Measurements from ENCODE around the gene BRD3OS.
A peak's percentile ranks its signal among the peaks of the same experiment; 100 is the strongest.
"Not testable (repeated sequence)": the region's sequence is repeated elsewhere in the genome, so short reads cannot be mapped to it uniquely, and the experiment has no call there.

The BRD3OS gene

DNA sequence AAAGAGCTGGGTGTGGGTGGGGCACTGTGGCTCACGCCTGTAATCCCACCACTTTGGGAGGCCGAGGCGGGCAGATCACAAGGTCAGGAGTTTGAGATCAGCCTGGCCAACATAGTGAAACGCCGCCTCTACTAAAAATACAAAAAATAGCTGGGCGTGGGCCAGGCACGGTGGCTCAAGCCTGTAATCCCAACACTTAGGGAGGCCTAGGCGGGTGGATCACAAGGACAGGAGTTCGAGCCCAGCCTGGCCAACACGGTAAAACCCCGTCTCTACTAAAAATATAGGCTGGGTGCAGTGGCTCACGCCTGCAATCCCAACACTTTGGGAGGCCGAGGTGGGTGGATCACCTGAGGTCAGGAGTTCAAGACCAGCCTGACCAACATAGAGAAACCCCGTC lies 36.5 kb upstream of the BRD3OS start:
- not testable (repeated sequence) for DNase-seq (ENCODE audit: low spot score)

DNA sequence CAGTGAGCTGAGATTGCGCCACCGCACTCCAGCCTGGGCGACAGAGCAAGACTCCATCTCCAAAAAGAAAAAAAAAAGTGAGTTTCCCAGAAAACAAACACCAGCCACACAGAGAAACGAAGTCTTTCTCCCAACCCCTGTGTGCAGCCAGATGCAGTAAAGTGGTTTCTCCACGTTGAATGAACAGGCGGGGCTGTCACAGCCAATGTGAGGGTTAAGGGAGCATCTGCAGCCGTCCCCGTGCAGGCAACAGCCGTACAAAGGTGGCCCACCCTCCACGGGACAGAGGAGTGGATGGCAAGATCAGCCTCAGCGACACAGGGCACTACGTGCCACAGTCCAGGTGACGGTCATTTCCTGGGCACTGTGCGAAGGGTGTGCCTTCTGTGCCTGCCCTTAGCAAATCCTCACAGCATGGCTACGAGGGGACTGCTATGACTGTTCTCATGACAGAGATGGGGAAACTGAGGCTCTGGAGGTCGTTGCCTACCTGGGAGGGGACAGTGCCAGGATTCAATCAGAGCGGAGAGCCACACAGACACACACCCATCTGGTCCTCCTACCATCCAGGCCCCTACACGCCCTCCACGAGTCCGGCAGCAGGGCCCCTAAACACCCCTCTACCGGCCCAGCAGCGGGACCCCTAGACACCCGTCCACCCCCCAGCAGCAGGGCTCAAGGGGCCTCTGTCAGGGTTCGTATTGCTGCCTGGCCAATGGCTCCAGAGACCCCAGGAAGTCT lies 35.5 kb upstream of the BRD3OS start:
- DNase-seq (ENCODE audit: low spot score), result no peak

DNA sequence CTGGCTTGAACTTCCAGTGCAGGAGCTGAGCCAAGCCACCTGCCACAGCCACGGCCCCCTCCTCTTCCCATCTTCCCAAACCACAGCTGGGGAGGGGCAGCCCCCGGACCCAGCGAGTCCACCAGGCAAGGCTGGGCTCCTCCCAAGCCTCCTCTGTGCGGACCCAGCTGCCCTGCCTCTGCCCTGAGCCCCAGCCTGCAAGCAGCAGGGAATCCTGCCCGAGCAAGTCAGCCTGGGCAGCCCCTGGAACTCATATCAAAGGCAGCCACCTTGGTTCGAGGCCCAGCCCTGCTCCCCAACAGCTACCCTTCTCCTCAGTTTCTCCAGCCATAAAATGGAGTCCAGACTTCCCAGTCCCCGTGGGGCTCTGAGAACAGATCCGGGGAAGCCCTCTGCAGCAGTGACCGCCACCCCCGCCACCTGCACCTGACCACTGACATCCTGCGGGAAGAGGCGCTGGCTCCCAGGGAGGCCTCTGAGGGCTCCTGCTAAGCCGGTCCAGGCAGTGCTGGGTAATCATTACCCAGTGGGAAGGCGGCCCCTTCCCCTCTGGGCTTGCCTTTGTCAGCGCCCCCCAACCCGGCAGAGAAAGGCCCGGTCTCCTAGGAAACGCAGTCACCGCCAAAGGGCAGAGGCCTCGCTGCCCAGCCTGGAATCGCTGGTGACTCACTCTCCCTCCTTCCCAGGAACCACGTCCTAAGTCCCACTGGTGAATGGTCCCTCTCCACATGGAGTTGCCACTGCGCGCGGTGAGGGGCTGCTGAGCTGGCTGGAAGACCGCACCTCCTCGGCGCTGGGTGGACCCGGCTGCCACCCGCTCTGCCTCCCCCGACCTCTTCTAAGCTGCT lies 34.7 kb upstream of the BRD3OS start:
- peak; percentile 94 for DNase-seq (ENCODE audit: low spot score)

- DNase-seq (ENCODE audit: low spot score), result peak; percentile 35
Measured at GRCh38 chr9:133991214-133991921, 33.9 kb upstream of the BRD3OS start.

DNA sequence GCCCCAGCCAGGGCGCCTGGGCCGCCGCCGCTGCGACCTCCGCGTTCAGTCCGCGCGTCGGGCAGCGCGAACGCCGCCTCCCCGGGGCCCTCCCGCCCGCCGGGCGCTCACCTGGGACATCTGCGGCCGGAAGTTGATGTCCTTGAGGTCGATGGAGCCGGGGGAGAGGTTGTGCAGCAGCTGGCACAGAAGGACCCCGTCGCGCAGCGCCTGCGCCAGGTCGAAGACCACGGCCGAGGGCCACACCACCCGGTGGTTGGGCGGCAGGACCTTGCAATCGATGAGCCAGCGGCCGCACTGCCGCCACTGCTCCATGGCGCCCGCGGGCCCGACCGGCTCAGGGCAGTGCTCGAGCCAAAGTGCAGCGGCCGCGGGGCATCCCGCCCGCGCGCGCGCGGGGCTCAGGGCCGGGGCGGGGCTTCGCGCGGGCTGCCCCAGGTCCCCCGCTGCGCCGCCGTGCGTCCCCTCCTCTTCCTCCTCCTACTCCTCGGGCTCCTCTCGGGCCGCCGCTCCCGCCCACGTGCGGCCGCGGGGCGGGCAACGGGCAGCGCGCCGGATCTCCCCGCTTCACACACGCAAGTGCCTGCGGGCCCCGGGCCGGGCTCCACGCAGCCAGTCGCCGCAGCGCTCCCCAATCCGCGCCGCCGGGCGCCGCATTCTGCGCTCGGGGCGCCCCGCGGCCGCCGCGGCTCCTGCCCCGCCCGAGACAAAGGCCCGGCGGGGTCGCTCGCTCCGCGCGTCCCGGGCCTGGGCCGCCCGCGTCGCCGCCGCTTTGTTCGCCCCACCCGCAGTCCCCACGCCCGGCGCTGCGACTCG lies 33.1 kb upstream of the BRD3OS start, which contains the start of gene VAV2:
TSS of gene VAV2 (minus strand) at position 361 of the 816 bp plus-strand sequence. CDS start at position 315, 46 bp downstream.
- DNase-seq (ENCODE audit: low spot score), result peak; percentile 84

DNA sequence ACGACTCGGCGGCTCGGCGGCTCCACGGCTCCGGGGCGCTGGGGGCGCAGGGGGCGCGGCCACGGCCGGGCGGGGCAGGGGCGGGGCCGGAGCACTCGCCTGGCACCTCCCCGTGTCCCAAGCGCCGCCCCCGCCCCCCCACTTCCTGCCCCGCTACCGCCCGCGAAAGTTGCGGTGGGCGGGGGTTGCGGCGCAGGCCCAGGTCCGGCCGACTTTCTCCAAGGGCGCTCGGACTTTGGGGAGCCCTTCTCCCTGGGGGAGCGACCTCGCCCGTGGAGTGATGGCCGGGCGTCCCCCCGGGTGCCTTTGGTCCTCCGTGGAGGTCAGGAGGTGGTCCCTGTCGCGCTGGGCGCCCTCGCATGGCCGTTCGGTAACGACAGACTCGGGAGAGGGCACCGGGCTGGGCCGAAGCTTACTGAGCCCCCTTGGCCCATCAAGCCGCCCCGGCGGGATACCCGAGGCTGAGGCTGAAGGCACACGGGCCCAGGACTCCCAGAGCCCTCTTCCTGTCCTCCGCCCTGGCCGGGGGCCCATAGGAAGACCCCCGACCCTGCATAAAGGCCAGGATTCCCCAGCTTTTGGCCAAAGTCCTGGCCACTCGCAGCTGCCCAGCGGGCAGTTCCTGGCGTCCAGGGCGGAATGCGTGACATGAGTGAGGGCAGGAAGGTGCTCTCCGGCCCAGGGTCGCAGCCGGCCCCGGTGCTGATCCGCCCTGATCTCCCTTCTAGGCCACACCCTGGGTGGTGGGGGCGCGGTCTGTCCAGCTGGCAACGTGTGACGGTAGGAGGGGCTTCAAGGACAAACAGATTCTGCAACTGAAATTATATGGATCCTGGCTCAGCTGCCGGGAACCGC lies 32.3 kb upstream of the BRD3OS start:
- DNase-seq (ENCODE audit: low spot score), result peak; percentile 95

- no peak for DNase-seq (ENCODE audit: low spot score)
Measured at GRCh38 chr9:133993635-133994253, 31.5 kb upstream of the BRD3OS start.

GRCh38 chr9:133994353-133995011 lies 30.8 kb upstream of the BRD3OS start:
- DNase-seq (ENCODE audit: low spot score), result peak; percentile 80

- peak; percentile 74 for DNase-seq (ENCODE audit: low spot score)
Measured at GRCh38 chr9:133995012-133995896, 30.0 kb upstream of the BRD3OS start.

DNA sequence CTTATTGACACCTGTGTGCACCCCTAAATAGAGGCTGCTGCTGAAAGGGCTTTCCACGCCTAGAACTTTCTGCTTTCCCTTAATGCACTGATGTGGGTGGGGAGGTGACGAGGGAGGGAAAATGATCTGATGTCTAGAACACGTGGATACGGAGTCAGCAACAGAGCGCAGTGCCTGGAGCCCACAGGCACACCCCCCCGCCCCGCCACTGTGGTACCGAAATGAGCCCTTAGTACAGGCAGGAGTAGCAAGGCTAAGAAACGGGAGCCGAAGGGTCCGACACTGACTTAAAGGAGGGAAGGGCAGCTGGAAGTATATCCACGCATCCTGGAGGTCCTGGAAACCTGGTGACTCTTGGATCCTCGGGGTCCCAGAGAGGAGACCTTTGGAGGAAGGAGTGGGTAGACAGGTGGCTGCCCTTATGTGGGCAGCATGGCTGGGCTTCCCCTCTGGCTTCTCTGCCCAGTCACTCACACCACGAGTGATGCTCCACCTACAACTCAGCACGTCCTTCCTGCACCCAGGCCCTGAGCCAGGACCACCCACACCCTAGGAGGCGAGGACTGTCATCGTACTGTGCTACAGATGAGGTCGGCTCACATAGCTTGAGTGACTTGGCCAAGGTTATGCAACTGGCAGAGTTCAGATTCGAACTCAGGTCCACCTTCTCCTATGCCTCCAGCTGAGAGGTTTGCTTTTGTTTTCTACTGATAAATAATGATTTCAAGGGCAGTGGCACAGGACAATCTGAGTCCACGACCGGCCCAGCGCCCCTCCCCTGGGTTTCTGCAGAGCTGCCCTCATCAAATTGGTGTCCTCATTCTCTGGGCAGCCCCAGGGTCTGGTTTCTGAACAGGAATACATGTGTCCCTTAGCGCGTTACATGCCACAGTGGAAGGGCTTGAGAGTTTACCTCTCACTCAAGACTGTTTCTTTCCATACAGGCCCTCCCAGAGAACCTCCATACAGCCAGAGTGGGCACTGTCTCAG lies 28.5 kb upstream of the BRD3OS start:
- no peak for DNase-seq (ENCODE audit: low spot score)

DNA sequence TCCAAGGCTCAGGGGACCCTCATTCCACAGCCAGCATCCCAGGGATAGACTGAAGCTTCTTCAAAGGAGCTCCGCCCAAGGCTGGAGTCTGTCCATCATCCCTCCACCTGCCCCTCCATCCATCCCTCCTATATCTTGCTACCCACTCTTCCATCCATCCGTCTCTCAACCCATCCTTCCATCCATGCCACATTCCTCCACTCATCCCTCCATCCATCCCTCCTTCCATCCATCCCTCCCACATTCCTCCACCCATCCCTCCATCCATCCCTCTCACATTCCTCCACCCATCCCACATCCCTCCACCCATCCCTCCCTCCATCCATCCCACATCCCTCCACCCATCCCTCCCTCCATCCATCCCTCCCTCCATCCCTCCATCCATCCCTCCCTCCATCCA lies 27.7 kb upstream of the BRD3OS start:
- no peak for DNase-seq (ENCODE audit: low spot score)

DNA sequence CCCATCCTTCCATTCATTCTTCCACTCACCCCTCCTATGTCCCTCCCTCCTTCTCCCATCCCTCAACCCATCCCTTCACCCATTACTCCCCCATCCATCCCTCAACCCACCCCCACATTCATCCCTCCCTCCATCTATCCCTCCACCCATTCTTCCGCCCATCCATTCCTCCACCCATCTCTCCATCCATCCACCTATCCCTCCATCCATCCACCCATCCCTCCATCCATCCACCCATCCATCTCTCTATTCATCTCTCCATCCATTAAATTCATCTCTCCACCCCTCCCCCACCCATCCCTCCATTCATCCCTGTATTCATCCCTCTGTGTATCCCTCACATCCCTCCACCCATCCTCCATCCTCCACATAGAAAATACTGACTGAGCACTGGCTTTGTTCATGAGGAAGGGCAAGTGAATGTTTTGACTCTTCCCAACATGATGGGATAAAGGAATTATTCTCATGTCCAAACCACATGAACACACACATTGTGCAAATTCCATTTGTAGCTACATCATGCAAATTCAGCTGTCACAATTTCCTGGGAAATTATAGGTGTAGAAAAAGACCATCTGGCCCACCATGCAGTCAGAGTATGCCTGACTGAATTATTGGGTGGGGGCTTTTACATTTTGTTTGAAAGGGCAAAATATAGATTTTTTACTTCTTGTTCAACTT lies 26.2 kb upstream of the BRD3OS start:
- no peak for DNase-seq (ENCODE audit: low spot score)

DNA sequence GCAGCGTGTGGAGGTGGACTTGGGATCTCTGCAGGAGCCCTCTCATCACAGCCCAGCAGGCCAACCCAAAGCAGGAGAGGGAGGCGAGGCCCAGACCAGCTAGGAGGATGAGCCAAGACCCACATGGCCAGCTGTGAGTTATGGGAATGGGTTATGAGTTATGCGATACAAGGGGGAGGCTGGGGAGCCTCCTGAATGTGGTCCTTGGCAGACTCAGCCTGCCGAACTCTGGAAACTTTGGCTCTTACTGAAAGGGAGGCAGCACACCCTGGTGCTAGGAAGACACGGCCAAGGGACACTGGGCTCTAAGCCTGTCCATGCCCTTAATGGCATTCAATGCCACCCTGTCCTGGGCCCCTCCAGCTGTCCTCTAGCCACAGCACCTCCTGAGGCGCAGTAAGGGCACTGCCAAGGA lies 25.4 kb upstream of the BRD3OS start:
- no peak for DNase-seq (ENCODE audit: low spot score)

- no peak for DNase-seq (ENCODE audit: low spot score)
Measured at GRCh38 chr9:134002796-134003195, 22.5 kb upstream of the BRD3OS start.

DNA sequence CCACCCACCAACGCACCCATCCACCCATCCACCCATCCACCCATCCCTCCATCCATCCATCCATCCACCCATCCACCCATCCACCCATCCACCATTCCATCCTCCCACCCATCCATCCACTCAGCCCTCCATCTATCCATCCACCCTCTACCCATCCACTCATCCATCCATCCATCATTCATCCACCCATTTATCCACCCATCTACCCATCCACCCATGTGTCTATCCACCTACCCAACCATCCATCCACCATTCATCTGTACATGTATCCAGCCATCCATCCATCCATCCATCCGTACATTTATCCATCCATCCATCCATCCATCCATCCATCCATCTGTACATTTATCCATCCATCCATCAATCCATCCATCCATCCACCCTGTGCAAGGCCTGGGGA lies 22.0 kb upstream of the BRD3OS start:
- DNase-seq (ENCODE audit: low spot score), result no peak

- DNase-seq (ENCODE audit: low spot score), result no peak
Measured at GRCh38 chr9:134004131-134004873, 21.0 kb upstream of the BRD3OS start.

All from RKO (cell line).